ENCODE results near the gene ADIPOR2.
"Not testable (repeated sequence)": the region's sequence is repeated elsewhere in the genome, so short reads cannot be mapped to it uniquely, and the experiment has no call there.

DNA sequence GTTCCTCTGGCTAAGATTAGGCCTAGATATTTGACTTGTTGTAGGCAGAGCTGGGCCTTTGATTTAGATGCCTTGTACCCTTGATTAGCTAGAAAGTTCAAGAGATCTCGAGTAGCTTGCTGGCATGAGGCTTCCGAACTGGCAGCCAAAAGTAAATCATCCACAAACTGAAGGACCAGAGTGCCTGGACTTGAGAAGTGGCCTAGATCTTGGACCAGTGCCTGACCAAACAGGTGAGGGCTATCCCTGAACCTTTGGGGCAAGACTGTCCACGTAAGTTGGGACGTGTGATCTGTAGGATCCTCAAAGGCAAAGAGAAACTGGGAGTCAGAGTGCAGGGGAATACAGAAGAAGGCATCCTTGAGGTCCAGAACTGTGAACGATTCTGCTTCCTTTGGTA is 22.0 kb downstream of the ADIPOR2 start:
- TF ChIP-seq, protein P1, sequence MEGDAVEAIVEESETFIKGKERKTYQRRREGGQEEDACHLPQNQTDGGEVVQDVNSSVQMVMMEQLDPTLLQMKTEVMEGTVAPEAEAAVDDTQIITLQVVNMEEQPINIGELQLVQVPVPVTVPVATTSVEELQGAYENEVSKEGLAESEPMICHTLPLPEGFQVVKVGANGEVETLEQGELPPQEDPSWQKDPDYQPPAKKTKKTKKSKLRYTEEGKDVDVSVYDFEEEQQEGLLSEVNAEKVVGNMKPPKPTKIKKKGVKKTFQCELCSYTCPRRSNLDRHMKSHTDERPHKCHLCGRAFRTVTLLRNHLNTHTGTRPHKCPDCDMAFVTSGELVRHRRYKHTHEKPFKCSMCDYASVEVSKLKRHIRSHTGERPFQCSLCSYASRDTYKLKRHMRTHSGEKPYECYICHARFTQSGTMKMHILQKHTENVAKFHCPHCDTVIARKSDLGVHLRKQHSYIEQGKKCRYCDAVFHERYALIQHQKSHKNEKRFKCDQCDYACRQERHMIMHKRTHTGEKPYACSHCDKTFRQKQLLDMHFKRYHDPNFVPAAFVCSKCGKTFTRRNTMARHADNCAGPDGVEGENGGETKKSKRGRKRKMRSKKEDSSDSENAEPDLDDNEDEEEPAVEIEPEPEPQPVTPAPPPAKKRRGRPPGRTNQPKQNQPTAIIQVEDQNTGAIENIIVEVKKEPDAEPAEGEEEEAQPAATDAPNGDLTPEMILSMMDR (IDR thresholded peaks at IDR 0.05) = not testable (repeated sequence)
- TF ChIP-seq BHLHE40 (IDR thresholded peaks at IDR 0.05; ENCODE audit: low read depth, low read length); MAZ (IDR thresholded peaks at IDR 0.05; ENCODE audit: borderline replicate concordance, low read depth, low read length); ZFP36 (IDR thresholded peaks at IDR 0.05; ENCODE audit: borderline replicate concordance, partially characterized antibody); ZSCAN20 (CRISPR knock-in tag; IDR thresholded peaks at IDR 0.05); NR3C1 (IDR thresholded peaks at IDR 0.05); RAD21 (conservative IDR thresholded peaks at IDR 0.05 in 1 of 2, IDR thresholded peaks at IDR 0.05 in 1 of 2); EP300 (IDR thresholded peaks at IDR 0.05); POLR2A (IDR thresholded peaks at IDR 0.05; ENCODE audit: low read length); CBX8 (IDR thresholded peaks at IDR 0.05): not testable (repeated sequence)
- TF ChIP-seq, protein P2, sequence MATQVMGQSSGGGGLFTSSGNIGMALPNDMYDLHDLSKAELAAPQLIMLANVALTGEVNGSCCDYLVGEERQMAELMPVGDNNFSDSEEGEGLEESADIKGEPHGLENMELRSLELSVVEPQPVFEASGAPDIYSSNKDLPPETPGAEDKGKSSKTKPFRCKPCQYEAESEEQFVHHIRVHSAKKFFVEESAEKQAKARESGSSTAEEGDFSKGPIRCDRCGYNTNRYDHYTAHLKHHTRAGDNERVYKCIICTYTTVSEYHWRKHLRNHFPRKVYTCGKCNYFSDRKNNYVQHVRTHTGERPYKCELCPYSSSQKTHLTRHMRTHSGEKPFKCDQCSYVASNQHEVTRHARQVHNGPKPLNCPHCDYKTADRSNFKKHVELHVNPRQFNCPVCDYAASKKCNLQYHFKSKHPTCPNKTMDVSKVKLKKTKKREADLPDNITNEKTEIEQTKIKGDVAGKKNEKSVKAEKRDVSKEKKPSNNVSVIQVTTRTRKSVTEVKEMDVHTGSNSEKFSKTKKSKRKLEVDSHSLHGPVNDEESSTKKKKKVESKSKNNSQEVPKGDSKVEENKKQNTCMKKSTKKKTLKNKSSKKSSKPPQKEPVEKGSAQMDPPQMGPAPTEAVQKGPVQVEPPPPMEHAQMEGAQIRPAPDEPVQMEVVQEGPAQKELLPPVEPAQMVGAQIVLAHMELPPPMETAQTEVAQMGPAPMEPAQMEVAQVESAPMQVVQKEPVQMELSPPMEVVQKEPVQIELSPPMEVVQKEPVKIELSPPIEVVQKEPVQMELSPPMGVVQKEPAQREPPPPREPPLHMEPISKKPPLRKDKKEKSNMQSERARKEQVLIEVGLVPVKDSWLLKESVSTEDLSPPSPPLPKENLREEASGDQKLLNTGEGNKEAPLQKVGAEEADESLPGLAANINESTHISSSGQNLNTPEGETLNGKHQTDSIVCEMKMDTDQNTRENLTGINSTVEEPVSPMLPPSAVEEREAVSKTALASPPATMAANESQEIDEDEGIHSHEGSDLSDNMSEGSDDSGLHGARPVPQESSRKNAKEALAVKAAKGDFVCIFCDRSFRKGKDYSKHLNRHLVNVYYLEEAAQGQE (IDR thresholded peaks at IDR 0.05) = not testable (repeated sequence)
- TF ChIP-seq, protein P3, sequence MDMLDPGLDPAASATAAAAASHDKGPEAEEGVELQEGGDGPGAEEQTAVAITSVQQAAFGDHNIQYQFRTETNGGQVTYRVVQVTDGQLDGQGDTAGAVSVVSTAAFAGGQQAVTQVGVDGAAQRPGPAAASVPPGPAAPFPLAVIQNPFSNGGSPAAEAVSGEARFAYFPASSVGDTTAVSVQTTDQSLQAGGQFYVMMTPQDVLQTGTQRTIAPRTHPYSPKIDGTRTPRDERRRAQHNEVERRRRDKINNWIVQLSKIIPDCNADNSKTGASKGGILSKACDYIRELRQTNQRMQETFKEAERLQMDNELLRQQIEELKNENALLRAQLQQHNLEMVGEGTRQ (IDR thresholded peaks at IDR 0.05) = not testable (repeated sequence)
